Measurements from ENCODE around the gene CDC34.

The CDC34 gene

DNA sequence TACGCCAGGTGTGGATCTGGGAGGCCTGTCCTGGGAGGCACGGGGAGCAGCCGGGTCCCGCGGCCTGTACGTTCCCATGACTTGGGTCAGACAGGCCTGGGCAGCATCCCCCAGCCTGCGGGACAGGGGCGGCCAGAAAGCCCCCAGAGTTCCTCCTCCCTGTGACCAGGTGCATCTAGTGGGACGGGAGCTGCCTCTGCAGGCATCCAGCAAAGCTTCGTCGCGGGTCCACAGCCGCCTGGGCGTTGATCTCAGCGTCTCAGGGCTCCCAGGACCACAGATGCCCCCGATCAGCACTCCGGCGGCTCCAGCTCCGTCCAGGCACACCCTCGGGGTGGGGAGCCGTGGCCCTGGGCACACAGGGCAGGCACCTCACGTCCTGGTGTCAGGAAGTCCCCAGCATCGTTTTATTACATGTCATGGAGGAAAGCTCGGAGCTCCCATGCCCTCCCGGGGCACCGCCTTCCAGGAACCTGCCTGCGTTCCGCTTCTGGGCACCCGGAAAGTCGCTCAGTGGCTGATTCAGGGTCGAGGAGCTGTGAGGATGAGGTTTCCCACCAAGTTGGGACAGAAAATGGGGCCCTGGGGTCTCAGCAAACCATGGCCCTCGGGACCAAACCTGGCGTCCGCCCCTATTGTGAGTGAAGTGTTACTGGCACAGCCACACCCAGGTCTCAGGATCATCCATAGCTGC is 10.8 kb downstream of the CDC34 start:
- no peak for DNase-seq (ENCODE audit: low read depth)

DNA sequence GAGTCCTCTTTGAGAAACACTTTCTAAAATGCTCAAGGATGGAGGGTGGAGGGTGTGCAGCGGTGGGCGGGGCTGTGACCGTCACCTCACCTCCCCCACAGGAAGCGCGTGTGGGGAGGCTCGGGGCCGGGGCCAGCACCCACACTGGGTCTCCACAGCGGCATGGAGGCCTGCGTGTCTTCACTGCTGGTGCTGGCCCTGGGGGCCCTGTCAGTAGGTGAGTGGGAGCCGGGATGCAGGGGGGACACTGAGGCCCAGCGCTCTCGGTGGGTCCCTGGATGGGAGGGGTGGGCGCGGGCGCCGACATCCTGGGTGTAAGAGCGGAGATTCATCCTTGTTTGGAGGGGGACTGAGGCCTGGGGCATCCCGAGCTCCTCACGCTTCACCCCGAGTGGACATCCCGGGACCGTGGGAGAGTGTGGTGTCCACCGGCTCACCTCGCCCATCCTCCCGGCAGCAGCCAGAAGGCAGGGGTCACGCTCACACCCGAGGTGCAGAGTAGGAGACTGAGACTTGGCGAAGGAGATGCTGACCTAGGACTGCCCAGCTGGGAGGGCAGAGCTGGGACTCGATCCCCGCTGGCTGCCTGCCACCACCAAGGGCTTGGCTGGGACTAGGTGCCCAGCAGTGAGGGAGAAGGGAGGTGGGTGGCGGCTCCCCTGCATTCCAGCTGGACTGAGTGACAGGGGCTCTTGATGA is 12.5 kb downstream of the CDC34 start, which contains the start of gene GZMM:
TSS of gene GZMM (plus strand) at position 144 of the 699 bp plus-strand sequence. CDS start at position 163, 19 bp downstream.
- no peak for DNase-seq (ENCODE audit: low read depth)

DNA sequence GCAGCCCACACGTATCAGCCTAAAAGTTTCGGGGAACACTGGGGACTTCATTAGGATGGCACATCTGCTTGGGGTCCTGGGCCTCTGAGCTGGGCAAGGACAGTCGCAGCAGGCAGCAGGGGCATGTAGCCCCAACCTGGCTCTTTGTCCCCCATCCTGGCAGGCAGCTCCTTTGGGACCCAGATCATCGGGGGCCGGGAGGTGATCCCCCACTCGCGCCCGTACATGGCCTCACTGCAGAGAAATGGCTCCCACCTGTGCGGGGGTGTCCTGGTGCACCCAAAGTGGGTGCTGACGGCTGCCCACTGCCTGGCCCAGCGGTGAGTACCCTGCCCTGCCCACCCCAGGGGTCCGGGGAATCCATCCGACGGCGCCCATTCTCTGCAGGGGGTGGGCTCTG is 15.6 kb downstream of the CDC34 start:
- DNase-seq (ENCODE audit: low read depth): no peak

DNA sequence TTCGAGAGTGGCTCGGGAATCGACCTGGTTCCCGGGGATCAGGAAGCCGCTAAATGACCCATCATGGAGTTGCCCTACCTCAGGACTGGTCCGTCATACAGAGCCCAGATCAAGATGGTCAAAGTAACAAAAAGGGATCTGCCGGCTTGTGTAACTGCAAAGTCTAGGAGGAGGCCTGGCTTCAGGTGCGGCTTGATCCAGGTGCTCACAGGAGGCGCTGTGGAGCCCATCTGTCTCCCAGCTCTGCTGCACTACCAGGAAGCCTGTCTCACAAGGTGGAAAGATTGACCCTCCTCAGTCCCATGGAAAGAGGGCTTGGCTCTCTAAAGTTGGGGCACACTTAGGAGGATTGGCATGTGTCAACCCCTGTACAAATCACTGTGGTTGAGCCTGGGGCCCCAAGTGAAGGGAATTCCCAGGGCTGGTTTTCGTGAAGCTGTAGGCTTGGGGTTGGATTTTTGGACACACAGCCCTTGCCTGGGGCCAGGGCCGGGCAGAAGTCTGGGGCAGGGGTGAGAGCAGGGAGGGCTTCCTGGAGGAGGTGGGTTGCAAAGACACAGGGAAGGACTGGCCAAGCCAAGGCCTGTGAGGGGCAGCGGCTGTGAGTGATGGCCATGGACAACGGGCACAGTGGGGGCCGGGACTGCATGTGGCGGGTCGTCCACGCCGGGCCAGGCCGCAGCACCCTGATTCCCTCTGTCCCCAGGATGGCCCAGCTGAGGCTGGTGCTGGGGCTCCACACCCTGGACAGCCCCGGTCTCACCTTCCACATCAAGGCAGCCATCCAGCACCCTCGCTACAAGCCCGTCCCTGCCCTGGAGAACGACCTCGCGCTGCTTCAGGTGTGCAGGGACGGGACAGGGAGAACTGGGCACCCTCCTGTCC is 16.5 kb downstream of the CDC34 start:
- DNase-seq (ENCODE audit: low read depth): no peak

DNA sequence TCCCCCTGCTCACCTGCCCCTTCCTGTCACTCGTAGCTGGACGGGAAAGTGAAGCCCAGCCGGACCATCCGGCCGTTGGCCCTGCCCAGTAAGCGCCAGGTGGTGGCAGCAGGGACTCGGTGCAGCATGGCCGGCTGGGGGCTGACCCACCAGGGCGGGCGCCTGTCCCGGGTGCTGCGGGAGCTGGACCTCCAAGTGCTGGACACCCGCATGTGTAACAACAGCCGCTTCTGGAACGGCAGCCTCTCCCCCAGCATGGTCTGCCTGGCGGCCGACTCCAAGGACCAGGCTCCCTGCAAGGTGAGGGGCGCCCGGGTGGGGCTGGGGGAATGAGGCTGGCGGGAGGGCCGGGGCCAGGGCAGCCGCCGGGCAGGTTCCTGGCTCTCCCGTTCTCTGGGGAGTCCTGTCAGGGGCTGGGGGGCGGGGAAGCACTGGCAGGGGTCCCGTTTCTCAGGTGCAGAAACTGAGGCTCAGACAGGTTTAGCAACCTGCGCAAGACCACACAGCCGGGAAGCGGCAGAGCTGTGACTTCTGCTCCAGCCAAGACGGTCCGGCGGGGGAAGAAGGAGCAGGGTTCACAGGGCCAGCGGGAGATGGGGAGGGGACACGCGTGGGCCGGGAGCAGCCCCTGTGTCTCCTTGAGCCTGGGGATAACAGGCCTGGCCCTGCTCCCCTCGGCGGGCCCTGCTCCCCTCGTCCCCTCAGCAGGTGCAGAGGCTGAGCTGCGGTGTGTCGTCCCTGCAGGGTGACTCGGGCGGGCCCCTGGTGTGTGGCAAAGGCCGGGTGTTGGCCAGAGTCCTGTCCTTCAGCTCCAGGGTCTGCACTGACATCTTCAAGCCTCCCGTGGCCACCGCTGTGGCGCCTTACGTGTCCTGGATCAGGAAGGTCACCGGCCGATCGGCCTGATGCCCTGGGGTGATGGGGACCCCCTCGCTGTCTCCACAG is 17.6 kb downstream of the CDC34 start:
- no peak for DNase-seq (ENCODE audit: low read depth)

DNA sequence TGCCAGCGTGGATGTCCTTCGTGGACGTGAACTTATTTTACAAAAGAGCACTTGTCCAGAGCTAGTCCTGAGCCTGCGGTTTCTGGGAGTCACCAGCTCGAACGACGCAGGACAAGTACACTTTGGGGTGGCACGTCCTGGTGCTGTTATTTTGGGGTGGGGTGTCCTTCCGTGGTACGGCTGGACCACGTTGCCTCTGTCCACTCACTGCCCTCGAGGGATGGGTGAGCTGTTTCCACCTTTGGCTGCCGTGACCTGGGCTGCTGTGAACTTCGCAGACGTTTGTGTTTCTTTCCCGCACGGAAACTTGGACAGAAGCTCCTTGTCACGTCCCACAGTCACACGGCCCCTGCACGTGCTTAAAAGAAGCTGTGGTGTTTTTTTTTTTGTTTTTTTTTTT is 23.3 kb downstream of the CDC34 start:
- no peak for DNase-seq (ENCODE audit: low read depth)

DNA sequence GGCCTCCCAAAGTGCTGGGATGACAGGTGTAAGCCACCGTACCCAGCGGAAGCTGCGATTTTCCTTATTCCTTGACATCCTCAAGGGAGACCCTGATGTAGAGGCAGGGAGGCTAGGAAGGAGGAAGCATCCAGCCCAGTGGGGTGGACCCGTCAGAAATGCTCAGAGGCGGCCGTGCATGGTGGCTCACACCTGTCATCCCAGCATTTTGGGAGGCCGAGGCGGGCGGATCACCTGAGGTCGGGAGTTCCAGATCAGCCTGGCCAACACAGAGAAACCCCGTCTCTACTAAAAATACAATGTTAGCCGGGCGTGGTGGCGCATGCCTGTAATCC is 23.9 kb downstream of the CDC34 start:
- no peak for DNase-seq (ENCODE audit: low read depth)

DNA sequence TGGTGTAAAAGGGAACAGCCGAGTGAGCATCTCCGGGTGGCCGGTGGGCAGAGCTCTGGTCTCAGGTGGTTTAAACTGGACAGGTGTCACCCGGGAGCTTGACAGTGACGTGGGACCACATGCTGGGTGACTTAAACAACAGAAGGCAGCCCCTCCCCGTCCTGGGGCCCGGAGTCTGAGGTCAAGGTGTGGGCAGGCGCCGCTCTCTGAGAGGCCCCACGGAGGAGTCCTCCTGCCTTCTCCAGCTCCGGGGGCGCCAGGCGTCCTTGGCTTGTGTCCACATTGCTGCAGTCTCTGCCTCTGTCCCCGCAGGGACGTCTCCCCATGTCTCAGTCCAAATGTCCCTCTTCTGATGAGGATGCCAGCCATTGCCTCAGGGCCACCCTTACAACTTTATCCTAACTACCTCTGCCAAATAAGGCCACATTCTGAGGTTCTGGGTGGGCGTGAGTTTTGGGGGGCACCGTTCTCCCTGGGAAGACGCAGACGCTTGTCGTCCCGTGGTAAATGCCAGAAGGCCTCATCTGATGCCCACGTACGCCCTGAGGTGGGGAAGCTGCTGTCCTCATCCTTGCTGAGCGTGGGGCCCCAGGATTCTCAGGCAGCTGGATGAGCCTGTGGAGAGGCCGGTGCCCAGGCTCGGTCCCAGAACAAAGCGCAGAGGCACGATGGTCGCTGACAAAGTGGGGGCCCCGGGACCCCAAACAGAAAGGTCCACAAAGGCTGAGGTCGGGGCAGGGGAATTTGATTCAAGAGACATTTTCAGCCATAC is 25.2 kb downstream of the CDC34 start:
- DNase-seq (ENCODE audit: low read depth): no peak

DNA sequence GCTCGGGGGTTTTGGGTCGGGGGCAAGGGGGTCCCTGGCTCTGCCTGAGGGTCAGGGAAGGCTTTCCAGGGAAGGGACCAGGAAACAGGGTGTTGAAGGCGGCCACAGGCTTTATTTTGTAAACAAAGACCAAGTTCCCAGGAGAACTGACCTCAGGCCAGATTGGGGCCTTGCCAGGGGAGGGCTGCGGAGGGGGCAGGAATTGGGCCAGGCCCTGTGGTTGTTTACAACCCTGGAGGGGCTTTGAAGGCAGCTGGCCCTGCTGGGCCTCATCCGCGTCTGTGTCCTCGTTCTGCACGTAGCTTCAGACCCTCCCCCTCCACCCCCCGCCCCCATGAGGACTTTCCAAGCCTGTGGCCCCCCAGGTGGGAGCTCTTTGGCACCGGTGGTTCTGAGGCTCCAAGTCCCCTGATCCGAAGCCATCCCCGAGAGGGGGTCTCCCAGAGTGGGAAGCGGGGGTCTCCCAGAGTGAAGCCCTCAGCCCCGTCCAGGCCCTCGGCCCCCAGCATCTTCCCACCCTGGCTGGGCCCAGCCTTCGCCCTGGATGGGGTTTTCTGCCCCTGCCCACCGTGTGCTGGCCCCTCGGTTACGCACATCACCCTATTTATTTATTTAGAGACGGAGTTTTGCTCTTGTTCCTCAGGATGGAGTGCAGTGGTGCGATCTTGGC is 27.3 kb downstream of the CDC34 start:
- no peak for DNase-seq (ENCODE audit: low read depth)

DNA sequence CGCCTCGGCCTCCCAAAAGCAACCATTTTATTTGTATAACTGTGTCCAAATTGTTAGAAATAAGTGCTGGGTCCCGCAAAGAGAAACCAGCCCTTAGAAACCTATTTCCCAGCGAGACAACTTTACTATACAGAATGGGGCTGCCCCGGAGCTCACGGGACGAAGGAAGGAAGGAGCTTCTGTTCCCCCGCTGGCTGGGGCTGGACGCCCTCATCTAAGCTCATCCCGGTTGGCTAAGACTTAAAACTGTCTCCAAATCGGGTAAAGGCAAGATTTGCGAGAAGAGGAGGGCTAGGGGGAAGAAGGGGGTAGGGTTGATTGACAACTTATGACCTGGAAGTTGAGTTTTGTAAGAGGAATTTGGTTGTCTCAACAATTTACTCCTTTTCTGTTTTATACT is 28.6 kb downstream of the CDC34 start:
- no peak for DNase-seq (ENCODE audit: low read depth)

DNA sequence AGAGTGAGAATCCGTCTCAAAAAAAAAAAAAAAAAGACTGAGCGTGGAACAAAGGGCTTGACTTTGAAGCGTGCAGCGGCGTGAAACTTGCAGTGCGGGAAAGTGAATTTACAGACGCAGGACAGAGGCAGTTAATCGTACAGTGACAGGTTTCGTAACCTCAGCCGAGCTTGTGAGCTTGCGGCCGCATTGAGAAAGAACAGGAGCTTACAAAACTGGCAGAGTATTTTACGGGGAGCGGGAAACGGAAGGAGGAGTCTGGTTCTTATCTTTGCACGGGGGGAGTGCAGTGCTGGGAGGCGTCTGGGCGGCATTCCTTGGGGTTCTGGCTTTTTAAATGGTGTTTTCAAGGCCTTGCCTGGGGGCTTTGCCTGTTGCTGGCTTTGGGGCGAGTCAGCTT is 34.8 kb downstream of the CDC34 start:
- DNase-seq (ENCODE audit: low read depth): no peak

DNA sequence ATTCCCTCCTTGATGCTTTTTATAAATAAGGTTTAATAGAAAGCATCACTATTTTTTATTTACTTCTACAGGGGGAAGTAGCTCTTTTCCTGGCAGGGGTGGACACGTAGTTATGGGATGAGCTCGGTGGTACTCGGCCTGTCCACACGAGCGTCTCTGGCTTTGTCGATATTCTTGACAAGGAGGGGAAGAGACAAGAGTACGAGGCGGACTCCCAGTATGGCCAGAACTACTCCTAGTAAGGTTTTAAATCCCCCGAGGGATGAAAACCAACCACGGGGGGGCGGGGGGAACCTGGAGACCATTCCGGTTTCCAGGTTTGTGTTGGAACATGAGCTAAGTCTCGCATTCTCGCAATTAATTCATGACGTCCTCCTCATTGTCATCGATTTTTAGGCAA is 35.3 kb downstream of the CDC34 start:
- no peak for DNase-seq (ENCODE audit: low read depth)

DNA sequence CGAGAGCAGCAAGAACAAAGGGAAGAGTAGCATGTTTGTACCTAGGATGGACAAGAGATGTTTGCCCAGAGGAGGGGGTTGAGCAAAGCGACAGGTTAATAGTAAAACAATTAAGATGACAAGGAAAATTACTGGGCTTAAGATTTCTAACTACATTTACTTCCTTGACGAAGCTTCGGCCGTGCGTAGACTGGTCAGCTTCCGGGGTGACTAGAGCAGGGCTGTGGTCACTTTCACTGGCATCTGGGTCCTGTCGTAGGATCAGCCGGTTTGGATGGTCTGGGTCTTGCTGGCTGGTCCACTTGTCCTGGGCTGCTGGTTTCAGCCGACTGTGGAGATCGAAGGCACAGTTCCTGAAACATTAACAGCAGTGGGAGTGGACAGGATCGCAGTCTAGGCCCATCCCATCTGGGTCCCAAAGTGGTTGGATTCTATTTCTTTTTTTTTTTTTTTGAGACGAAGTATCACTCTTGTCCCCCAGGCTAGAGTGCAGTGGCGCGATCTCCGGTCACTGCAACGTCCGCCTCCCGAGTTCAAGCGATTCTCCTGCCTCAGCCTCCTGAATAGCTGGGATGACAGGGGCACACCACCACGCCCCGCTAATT is 35.8 kb downstream of the CDC34 start:
- no peak for DNase-seq (ENCODE audit: low read depth)

DNA sequence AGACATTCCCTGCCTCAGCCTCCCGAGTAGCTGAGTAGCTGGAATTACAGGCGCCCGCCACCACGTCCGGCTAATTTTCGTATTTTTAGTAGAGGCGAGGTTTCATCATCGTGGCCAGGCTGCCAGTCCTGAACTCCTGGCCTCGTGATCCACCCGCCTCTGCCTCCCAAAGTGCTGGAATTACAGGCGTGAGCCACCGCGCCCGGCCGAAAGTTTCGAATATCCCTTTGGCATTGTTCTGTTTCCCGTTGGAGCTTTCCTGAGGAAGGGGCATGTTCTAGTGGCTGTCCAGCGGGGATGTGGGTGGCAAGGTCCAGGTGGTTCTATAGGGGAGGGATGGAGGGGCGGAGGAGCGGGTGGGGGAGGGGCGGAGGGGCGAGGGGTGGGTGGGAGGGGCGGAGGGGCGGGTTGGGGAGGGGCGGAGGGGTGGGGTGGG is 38.7 kb downstream of the CDC34 start:
- no peak for DNase-seq (ENCODE audit: low read depth)

DNA sequence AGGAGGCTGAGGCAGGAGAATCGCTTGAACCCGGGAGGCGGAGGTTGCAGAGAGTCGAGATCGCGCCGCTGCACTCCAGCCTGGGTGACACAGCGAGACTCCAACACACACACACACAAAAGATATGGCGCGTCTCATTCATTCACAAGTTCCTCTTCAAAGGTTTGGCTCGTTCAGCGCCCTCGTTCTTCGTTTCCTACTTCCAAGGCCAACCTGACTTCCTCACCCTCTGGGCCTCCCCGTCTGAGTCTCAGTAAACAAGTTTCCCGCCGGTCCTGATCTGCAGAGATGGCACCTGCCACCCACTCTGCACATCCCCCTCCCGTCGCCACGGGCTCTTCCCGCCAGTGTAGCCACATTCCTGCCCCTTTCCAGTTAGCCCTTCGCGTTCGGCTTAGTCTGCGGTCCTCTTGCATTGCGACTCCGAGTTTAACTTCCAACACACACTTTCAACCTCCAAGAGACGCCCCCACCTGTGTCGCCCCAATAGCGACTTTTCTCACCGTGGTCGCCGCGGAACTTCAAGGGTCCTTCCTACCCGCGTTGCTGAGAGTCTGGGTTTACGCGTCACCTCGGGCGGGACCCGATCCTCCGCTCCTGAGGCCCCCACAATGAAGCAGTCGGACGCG is 39.5 kb downstream of the CDC34 start:
- no peak for DNase-seq (ENCODE audit: low read depth)

DNA sequence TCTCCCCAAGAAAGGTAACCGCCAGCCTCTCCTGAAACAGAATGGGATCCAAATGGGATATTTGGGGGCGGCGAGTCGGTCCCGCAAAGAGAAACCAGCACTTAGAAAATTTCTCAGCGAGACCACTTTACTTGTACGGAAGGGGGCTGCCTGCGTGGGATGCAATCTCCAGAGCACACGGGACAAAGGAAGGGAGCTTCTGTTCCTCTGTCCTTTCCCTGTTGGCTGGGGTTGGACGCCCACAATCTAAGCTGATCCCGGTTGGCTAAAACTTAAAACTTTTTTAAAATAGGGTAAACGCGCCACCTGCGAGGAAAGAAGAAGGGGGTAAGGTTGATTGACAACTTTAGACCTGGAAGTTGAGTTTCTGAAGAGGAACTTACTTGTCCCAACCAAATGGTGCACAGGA is 40.0 kb downstream of the CDC34 start:
- peak; percentile 17 for DNase-seq (ENCODE audit: low read depth)

DNA sequence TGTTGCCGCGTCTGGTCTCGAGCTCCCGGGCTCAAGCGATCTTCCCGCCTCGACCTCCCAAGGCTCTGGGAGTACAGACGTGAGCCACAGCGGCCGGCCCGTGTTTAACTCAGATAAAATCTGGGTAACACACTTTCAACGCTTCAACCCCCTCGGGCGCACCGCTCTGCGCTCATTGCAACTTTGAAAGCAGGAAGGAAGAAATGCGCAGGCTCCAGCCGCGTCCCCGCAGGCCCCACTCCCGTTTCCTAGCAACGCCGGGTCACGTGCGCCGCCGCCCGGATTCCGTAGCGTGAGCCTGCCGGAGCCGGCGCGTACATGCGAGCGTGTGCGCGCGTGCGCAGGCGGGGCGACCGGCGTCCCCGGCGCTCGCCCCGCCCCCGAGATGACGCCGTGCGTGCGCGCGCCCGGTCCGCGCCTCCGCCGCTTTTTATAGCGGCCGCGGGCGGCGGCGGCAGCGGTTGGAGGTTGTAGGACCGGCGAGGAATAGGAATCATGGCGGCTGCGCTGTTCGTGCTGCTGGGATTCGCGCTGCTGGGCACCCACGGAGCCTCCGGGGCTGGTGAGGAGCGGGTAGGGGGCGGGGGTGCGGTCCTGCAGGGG is 40.7 kb downstream of the CDC34 start, which contains the start of gene BSG:
TSS of gene BSG (plus strand) at position 457 of the 603 bp plus-strand sequence. CDS start at position 496, 39 bp downstream.
- DNase-seq (ENCODE audit: low read depth): peak; percentile 81

DNA sequence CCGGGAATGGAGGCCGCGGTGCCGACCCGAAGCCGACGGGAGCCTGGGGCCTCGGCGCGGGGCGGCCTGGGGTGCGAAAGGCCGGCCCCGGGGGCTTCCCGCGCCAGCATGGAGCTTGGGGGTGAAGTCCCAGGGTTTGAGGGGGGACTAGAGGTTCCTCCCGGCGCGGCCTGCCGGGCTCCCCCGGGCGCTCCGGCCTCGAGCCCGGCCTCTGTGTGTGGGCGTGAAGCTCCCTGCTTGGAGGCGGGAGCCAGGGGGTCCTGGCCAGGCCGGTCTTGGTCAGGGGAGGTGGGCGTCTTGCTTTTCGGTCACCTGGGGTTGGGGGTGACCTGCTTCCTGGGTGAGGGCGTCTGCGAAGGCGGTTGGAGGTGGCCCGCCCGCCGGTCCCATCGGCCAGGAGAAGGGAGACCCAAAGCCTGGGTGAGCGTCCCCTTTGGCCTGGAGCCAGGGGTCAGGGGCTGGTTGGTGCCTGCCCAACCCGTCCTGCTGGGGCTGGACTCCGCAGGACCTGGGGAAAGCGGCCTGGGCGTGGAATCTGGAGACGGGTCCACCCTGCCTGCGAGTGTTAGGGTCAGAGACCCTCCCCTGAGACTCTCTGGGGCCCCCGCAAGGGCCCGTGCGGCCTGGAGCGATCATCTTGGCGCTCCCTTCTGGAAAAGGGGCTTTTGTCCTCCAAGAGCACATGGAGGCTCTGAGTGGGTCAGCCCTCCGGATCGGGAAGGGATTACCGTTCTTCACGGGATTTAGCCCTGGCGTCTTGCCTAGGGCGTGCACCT is 41.4 kb downstream of the CDC34 start:
- DNase-seq (ENCODE audit: low read depth): no peak
